Measurements from ENCODE around the gene EVA1C.
"Not testable (repeated sequence)": the region's sequence is repeated elsewhere in the genome, so short reads cannot be mapped to it uniquely, and the experiment has no call there.

Gene EVA1C

DNA sequence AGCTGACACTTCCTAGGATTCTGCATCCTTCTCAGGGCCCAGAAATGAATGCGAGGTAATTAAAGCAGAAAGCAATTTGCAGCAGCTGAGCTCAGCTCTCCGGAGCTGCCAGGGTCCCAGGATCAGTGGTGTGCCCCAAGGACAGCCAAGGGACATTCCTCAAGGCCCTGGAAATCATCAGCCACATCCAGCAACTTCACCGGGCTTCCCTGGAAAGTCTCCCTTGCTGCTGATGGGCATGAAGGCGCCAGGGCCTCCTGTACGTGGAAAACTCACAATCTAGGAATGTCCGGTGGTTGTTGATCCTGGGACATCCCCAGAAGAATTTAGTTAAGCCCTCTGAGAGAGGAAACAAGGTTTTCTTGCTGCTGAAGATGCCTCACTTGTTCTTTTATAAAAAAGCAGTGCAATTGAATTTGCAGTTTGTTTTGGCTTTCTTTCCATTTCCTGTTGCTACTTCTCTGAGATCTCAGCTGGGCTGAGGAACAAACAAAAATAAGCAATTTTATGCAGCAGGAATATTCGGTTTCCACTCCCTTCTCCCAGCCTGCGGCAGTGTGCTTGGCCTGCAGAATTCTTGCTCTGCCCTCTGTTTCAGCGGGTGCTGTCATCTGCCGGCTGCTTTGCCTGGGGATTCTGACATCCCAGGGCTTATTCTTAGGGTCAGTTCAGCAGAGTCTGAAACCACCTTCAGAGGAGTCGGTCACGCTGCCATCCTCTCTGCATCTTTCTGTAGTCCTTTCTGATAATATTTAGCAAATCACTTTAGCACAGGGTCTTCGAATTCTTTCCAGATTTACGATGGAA is 86.9 kb downstream of the EVA1C start:
- DNase-seq (ENCODE audit: low spot score): no peak

DNA sequence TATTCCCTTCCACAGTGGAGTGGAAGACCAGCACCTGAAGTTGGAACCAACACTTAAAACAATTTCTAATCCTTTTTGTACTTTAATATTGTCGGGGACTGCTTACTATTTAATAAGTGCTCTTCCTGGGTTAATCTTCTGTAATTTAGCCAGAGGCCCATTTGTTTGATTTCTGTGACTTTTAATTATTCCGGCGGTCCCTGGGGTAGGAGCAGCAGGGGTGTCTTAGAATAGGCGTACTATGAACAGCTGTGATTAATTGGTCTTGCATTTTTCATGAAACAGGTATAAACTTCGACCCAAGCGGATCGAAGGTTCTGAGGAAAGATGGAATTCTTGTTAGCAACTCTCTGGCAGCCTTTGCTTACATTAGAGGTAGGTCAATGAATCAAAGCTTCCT is 91.1 kb downstream of the EVA1C start:
- not testable (repeated sequence) for DNase-seq (ENCODE audit: low spot score)

DNA sequence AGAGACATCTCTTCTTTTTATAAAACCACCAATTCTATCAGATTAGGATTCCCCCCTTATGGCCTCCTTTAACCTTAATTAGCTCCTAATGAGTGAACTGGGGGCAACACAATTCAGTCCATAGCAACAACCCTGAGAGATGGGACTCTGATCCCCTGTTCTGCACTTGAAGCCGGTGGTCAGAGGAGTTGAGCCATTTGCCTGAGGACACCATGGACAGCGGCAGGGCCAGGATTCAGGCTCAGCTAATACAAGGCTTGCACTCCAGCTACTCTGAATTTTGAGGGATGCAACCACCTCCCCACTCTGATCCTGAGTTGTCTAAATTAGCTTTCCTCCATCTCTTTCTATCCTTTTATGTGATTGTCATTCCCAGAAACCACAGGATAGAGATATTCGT is 93.3 kb downstream of the EVA1C start:
- DNase-seq (ENCODE audit: low spot score): not testable (repeated sequence)

DNA sequence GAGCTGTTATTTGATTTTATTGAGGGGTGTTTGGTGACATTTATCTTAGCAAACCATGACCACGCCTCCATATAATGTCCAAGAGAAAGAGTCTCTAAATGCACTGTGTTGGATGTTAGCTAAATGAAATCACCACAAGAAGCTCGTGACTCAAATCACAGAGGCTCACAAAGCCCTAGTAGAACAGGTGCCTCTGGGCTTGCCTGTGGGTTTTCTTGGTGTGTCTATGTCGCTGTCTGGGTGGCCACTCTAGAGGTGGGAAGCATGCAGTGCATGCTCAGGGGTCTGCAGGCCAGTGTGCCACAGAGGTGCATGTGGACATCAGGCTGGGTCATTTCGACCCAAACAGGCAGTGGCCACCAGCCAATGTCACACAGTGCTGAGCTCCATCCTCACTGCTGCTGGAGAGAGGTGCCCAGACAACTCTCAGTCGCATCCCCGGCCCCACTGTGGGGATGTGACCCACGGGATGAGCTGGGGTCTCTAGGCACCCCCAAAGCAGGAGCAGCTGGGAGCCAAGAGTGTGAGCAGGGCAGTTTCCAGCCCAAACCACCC is 94.0 kb downstream of the EVA1C start:
- DNase-seq (ENCODE audit: low spot score): not testable (repeated sequence)

DNA sequence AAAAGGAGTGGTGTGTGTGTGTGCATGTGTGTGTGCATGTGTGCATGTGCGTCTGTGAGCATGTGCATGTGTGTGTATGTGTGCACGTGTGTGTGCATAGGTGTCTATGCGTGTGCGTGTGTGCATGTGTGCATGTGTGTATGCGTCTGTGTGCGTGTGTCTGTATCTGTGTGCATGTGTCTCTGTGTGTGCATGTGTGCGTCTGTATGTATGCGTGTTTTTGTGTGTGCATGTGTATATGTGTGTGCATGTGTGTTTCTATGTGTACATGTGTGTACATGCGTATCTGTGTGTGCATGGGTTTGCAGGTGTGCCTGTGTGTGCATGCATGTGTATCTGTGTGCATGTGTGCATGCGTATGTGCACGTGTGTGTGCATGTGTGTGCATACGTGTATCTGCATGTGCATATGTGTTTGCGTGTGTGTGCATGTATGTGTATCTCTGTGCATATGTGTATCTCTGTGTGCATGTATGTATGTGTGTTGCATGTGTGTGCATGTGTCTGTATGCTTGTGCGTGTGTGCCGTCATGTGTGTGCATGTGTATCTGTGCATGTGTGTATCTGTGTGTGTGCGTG is 94.9 kb downstream of the EVA1C start:
- DNase-seq (ENCODE audit: low spot score): no peak

DNA sequence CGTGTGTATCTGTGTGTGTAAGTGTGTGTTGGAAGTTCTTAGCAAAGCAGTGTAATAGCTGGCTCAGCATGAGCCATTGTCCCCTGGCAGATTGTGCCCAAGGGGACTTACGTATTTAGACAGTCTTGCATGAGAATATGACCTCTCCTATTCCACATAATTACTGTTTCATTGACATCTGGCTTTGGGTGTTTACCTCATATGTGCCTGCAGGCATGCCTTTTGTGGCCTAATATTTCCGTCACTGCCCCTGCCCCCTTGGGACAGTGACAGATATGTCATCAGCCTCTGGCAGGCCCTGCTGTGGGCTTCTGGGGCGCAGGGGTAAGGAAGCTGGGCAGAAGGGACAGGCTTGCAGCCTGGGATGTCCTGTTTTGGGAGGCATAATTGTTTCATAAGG is 95.5 kb downstream of the EVA1C start:
- not testable (repeated sequence) for DNase-seq (ENCODE audit: low spot score)

DNA sequence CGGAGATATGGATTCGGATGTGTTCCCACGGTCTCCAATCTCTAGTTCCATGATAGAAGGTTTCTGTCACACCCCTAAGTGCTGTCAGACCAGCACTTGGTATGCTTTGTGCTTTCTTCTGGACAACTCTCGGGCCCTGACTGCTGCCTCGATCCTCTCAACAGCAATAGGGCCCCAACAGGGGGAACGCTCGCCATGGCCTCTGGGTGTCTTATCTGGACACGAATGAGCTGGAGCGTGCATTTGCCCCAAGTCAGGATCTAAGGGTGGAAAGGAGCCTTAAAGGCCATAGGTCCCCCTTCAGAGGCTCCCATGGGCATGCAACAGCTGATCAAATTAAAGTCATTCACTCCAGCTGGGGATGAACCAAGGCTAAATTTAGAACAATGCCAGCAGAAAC is 96.1 kb downstream of the EVA1C start:
- no peak for DNase-seq (ENCODE audit: low spot score)

DNA sequence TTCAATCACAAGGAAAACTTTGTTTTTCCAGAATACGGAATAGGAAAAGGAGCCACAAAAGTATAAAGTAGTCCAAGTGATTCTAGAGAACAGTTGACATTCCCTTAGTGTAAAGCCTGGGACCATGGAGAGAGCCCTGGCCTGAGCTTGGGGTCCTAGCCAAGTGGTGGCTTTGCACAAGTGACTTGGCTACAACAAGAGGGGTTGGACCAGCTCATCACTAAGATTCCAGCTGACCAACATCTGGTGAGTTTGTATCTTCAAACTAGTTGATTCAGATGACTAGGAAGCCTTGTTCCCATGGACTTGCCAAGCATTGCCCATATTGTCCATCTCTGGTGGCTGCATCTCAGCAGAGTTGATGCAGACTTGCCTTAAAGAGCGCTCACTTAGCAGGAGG is 96.5 kb downstream of the EVA1C start:
- DNase-seq (ENCODE audit: low spot score): not testable (repeated sequence)

DNA sequence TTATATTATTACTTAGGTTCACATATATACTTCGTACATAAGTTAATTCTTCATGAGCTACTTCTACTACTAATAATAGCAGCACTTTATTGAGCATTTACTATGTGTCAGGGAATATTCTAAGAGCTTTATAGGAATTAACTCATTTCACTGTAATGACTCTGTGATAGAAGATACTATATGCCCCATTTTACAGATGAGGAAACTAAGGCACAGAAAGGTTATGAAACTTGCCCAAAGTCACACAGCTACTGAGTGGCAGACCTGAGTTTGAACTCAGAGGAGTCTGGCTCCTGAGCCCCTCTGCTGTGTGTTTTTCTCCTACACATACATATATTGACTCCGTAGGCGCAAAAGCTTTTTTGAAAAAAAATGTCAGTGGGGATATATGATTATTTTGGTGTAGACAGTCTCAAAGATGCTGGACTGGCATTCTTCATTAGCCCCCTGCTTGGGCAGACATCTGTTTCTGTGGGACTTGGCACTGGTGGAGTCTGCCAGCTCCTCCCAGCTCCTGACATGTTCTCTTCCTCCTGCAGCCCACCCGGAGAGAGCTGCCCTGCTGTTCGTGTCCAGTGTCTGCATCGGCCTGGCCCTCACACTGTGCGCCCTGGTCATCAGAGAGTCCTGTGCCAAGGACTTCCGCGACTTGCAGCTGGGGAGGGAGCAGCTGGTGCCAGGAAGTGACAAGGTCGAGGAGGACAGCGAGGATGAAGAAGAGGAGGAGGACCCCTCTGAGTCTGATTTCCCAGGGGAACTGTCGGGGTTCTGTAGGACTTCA is 102.0 kb downstream of the EVA1C start:
- no peak for DNase-seq (ENCODE audit: low spot score)

DNA sequence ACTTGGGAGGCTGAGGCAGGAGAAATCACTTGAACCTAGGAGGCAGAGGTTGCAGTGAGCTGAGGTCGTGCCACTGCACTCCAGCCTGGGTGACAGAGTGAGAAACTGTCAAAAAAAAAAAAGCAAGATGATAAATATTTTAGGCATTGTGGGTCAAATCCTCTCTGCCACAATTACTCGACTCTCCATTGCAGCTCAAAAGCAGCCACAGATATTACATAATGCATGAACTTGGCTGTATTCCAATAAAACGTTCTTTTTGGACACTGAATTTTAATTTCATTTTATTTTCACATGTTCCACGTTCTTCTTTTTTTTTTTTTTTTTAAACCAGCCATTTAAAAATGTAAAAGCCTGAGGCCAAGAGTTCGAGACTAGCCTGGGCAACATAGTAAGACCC is 103.4 kb downstream of the EVA1C start:
- no peak for DNase-seq (ENCODE audit: low spot score)

DNA sequence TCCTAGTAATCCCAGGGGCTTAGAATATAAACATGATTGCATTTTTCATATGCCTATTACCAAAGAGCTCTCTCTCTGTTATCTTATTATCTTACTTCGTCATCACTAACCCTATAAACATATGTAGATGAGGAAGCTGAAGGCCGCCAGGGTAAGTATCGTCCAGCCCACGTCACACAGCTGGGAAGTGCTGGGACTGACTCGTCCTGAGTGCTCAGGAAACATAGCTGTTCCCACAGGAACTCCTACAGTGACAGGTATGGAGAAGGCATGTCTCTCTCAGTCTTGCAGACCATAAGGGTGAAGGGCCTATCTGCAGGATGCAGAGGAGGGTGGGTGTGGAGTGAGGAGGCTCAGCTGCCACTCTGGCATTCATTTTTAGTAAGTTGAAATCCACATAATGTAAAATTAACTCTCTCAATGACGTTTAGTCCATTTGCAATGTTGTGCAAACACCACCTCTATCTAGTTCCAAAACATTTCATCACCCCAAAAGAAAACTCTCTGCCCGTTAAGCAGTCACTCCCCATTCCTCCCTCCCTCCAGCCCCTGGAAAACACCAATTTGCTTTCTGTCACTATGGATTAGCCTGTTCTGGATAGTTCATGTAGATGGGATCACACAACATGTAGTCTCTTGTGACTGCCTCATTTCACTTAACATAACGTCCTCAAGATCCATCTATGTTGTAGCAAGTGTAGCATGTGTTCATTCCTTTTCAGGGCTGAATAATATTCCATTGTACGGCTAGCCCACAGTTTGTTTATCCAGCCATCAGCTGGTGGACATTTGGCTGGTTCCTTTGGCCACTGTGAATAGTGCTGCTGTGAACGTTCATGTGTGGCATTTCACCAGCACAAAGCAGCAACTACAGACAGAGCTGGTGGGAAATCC is 104.5 kb downstream of the EVA1C start:
- peak; percentile 61 for DNase-seq (ENCODE audit: low spot score)

DNA sequence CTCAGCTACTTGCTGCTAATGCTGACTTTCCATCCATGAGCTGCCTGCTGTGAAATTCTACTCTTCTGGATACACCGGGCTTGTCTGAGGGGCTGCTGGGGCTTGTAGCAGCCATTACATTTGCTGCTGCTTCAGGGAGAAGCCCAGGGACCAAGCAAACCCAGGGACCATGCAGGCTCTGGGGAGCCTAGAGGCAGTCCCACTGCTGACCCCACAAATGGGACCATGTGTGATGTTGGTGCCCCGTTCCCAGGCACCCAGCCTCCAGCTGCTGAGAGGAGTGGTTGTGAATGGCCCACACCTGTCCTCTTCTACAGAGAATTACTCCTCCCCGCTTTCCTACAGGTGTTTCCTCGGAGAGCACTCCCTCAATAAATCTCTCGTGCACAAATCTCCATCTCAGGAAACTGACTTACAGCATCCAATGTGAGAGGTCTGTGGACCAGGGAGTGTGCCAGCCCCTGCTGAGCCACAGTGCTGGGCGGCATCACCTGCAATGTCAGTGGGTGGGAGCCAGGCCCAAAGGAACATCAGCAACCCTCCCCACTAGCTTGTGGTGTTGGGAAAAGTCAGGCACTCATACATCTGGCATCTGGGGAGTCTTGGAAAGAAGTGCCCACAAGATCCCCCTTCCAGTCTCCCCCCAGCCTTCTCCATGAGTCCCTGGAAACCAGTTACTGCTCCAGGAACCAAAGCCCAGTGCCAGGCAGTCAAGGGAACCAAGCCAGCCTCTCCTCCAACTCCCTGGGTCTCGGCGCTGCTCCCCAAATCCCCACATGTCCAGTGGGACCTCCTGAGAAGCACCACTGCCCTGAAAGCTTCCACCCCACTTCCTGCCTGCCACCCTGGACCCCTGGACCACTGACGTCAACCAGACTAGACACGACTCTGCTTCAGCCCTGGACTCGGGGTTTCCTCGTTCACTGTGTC is 107.7 kb downstream of the EVA1C start:
- no peak for DNase-seq (ENCODE audit: low spot score)

DNA sequence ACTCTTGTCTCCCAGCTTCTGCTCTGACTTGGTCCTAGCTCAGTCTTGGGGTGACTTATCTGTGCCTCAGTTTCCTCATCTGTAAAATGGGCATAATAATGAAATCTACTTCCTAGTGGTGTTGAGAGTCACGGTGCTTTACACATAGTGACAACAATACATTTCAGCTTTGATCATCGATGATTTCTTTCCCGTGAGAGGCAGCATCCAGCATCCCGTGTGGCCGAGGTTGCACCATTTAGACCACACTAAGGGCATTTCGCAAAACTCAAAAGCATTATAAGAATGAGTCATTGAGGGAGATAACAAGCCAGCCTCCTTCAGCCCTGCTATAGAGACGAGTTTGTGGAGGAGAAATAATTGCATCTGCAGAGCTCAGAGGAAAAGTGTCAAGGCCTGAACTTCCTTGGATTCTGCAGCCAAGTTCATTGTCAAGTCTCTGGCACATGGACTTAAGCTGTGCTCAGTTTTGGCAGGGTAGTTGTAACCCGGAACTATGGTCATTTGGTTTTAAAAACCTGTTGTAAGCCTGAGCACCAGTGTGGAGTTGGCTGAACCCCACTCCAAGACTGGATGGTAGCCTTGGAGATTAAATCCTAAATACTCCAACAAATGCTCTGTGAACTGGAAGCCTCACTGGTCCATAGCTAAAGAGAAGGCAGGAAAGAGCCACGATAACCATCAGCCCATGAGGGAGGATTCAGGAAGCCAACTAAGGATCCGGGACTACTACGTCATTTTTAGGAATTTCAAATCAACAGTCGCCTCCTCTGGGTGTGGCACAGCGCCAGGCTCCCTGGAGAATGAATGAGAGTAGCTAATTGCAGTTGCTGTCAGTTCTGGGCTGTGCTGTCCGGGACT is 108.6 kb downstream of the EVA1C start:
- peak; percentile 88 for DNase-seq (ENCODE audit: low spot score)

DNA sequence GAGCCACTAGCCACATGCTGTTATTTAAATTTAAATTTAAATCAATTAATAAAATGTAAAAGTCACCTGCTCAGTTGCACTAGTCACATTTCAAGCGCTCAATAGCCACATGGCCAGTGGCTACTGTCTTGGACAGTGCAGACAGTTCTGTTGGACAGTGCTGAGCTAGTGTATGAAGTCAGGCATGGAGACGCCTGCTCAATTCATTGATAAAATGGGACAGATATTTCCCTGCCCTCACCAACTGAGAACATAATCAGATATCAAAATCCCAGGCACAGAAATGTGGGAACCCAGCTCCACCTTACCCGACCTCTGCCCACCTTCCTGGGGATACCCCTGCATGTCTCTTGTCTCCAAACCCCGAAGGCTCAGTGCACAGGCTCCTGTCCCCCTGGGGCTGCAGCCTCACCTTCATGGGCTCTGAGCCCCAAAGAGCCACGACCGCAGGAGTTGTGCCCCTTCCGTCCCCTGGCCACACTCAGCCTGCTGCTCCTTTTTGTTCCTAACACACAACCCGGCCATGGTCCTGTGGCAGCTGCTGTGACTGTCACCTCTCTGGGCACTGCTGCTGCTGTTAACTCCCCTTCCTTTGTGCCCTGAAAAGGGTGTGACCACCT is 109.3 kb downstream of the EVA1C start:
- no peak for DNase-seq (ENCODE audit: low spot score)

DNA sequence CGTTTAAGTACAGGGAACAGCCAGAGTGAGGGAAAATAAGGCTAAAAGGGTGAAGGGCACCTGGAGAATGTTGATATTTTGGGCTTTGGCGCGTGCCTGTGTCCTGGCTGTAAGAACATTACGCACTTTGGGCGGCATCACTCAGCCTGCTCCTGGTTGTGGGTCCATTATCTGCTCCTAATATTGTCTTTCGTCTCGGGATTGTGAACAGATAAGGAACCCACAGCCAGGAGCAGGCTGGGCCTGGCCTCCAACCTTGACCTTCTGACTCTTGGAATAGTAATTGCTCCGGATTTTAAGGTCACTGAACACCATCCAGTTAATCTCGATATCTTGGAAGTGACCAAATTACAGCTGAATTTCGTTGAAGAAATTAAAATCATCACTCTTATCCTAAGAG is 111.0 kb downstream of the EVA1C start:
- no peak for DNase-seq (ENCODE audit: low spot score)

DNA sequence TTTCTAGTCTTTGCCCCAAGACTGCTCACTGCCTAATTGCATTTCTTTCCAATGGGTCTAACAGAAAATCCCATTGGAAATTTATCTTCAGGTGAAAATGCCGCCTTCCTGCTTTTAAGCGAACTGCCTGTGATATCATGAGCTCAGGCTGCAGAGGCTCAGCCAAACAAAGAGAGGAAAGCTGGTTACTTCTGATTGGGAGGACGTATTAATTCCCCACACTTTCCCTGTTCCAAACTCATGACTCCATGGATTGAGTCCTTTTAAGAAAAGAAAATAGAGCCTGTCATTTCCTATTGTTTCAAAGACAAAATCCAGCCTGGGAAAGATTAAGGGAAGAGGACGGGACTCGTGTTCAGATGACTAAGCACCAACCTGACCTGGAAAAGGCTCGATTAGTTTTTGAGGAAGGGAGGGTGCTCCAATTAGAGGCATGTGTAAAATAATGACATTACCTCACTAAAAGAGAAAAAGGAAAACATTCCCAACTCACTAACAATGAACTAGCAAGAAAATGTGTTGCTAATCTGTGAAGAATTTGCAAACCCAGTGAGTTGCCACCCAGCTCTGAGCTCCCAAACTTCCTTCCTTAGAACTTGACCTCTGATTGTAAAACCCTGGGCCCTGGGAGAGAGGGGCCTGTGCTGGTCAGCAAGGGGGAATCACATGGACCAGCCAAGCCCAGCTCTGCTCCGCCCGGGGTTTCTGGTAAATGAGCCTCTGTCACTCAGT is 111.6 kb downstream of the EVA1C start:
- peak; percentile 40 for DNase-seq (ENCODE audit: low spot score)

DNA sequence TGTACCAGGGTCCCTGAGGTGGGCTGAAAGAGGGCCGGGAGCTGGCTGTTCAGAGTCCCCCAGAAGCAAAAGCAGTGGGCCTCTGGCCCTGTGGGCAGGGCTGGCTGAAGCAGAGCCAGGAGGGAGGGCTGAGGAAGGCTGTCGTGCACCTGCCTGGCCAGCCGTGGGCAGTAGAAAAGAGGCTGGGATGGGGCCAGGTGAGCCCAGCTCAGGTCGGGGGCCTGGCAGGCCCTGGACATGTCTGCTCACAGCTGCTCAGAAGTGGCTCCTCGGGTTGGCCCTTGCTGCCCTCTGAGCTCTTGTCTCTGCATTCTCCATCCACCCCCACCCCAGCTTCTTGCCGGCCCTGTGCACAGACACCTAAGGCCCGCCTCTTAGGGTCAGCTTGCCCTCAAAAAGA is 112.8 kb downstream of the EVA1C start:
- DNase-seq (ENCODE audit: low spot score): no peak

DNA sequence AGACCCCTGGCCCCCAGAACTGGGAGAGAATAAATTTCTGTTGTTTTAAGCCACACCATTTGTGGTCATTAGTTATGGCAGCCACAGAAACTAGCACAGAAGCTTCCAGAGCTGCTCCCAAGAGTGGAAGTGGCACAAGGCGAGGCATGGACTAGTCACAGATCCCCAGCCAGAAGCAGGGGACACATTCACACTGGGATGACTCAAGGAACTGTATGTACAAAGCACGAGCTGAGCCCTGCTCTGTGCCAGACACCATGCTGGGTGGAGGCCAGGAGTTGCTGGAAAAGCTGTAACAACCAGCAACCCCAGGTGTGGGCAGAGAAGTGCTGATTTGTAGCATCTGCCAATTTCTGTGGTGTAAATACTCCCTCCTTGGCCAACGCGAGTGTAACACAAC is 117.2 kb downstream of the EVA1C start:
- no peak for DNase-seq (ENCODE audit: low spot score)

Data from hepatic stellate cell (primary cell).